Calu3 (cell line): ENCODE measurements around the gene CXCL17. TPM values are rescaled to one million over a fixed set of nuclear protein-coding genes. Genes with fewer than 3 reads are reported as not detected.

Experiments used
- BruUV-seq: library from RNA; stranded (reverse); fragments of 400-500 nt; replicated peaks from 2 replicates; lab custom pipeline; 2021; lab: Mats Ljungman, UMichigan
- CTCF ChIA-PET: fragments of 300-600 bp; sonication (Branson Sonifier 250); formaldehyde crosslinking; loops from one replicate; lab custom pipeline; 2022; ENCODE audit warnings: antibody characterized with exemption; lab: Charles Lee
- DNase-seq: peaks from one replicate; pipeline ENCODE4 v3.0.0; 2022
- H3K27ac Mint-ChIP-seq: one replicate; pipeline ENCODE4 v1.8.0; 2022; ENCODE audit warnings: mixed read lengths; ENCODE audit not compliant: unreplicated experiment
- H3K27me3 Mint-ChIP-seq: one replicate; pipeline ENCODE4 v1.8.0; 2022; ENCODE audit warnings: mixed read lengths; ENCODE audit not compliant: unreplicated experiment
- H3K36me3 Mint-ChIP-seq: one replicate; pipeline ENCODE4 v1.8.0; 2022; ENCODE audit warnings: mild to moderate bottlenecking, moderate library complexity, mixed read lengths; ENCODE audit not compliant: insufficient read depth, unreplicated experiment
- H3K4me1 Mint-ChIP-seq: one replicate; pipeline ENCODE4 v1.8.0; 2022; ENCODE audit warnings: mild to moderate bottlenecking, low read depth, mixed read lengths; ENCODE audit not compliant: unreplicated experiment
- H3K4me3 Mint-ChIP-seq: one replicate; pipeline ENCODE4 v1.8.0; 2022; ENCODE audit warnings: mild to moderate bottlenecking, low read depth, moderate library complexity, mixed read lengths; ENCODE audit not compliant: unreplicated experiment
- H3K9me3 Mint-ChIP-seq: one replicate; pipeline ENCODE4 v1.8.0; 2022; ENCODE audit warnings: low read depth, mixed read lengths; ENCODE audit not compliant: unreplicated experiment
- CTCF ChIP-seq: fragments of 200-600 bp; IDR thresholded peaks from one replicate; pipeline ENCODE4 v1.8.0; 2022; ENCODE audit warnings: antibody characterized with exemption; ENCODE audit not compliant: unreplicated experiment
- intact Hi-C: fragments of 100-400 bp; cut with micrococcal nuclease; formaldehyde crosslinking; loops from one replicate; pipeline ENCODE4 v1.10.0; 2022; ENCODE audit not compliant: unreplicated experiment
- total RNA-seq: library from RNA; stranded (reverse); gene quantifications from 2 replicates; pipeline ENCODE4 v1.2.3, GENCODE V29; 2022

Gene CXCL17
- total RNA-seq, 1 experiment from 2014 or later: 4.0 TPM

DNA sequence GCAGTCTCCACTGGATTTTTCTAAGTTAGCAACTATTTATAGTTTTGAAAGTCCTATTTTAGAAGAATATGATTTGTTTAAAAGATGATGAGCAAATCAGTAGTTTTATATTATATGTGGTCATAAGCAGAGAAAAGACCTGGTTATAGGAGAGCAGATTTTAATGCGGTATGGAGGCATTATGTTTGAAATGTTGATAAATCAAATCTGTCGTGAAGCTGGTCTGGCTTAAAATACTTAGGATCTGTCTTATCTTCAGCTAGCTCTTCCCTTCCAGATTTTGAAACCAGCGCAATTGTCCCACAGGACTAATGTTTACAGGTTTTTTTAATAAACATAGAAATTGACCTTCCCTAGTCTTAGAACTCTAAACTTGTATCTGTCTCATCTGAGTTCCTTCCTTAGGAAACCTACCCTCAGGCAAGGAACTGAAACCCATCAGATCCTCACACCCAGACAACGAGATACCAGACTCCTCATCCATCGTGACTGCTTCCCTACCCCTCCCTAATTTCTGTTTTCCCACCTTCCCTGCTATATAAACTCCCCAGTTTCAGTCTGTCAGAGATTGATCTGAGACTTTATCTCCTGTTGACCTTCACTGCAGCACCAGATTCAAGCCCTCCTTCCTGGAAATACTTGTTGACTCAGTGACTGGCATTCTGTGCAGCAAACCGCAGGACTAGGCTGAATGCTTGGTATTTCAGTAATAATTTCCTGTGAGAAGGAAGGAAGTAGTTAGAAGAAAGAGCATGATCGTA lies 37.8 kb upstream of the CXCL17 start:
- no peak for TF ChIP-seq CTCF
- Mint-ChIP-seq H3K4me1 (peaks cover 44% of the 10 kb centered on the region), H3K27me3 (no peaks in the 10 kb centered on the region), H3K4me3 (no peak overlapping the region), H3K9me3 (peaks cover 5% of the 10 kb centered on the region), H3K36me3 (no peaks in the 10 kb centered on the region), H3K27ac (peak overlapping the region; percentile 62)
- no TSS peak for BruUV-seq
- intact Hi-C loops: no loop called here
- CTCF ChIA-PET: interaction anchor here (2.4 kb wide), 1 partner anchor 19 kb away, joined by 6 read pairs; no protein-coding TSS in a partner anchor
- DNase-seq: peak; percentile 62

DNA sequence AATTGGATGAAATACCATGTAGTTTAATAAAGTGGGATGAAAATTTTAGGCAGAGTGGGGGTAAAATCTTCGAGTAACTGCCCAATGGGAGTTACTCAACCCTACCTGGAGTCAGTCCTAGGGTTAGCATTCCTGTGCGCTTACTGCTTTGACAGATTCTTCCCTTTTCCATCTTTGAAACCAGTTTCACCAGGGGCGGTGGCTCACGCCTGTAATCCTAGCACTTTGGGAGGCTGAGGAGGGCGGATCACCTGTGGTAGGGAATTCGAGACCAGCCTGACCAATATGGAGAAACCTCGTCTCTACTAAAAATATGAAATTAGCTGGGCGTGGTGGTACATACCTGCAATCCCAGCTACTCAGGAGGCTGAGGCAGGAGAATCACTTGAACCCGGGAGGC lies 37.0 kb upstream of the CXCL17 start:
- peaks cover 44% of the 10 kb centered on the region for H3K4me1 Mint-ChIP-seq
- no peak overlapping the region for H3K4me3 Mint-ChIP-seq
- H3K36me3 Mint-ChIP-seq: no peaks in the 10 kb centered on the region
- no TSS peak for BruUV-seq
- no peak overlapping the region for H3K27ac Mint-ChIP-seq
- TF ChIP-seq CTCF: no peak
- H3K27me3 Mint-ChIP-seq: no peaks in the 10 kb centered on the region
- DNase-seq: no peak
- intact Hi-C loops: no loop called here
- CTCF ChIA-PET: interaction anchor here (0.6 to 2.4 kb wide), 2 partner anchors 18 to 217 kb away, joined by 4 to 6 read pairs; no protein-coding TSS in a partner anchor
- H3K9me3 Mint-ChIP-seq: peaks cover 5% of the 10 kb centered on the region

GRCh38 chr19:42478765-42479311 lies 36.1 kb upstream of the CXCL17 start:
- Mint-ChIP-seq H3K27me3 (no peaks in the 10 kb centered on the region), H3K4me3 (no peak overlapping the region), H3K4me1 (peaks cover 36% of the 10 kb centered on the region), H3K9me3 (peaks cover 5% of the 10 kb centered on the region), H3K36me3 (no peaks in the 10 kb centered on the region), H3K27ac (no peak overlapping the region)
- intact Hi-C loops: no loop called here
- DNase-seq: no peak
- CTCF ChIA-PET: interaction anchor here (0.7 to 2.4 kb wide), 2 partner anchors 17 to 40 kb away, joined by 3 to 6 read pairs; no protein-coding TSS in a partner anchor
- no TSS peak for BruUV-seq
- TF ChIP-seq CTCF: no peak

DNA sequence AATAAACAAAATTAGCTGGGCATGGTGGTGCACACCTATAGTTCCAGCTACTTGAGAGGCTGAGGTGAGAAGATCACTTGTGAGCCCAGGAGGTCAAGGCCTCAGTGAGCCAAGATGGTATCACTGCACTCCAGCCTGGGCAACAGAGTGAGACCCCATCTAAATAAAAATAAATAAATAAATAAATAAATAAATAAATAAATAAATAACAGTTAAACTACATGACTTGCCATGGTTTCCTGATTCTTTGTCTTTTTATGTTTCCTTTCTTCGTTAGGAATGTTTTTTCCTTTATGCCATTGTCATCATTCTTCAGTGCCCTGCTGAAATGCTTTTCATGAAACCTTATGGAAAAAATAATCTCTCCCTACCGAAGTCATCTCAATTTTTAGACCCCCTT lies 35.2 kb upstream of the CXCL17 start:
- intact Hi-C loops: no loop called here
- peaks cover 3% of the 10 kb centered on the region for H3K9me3 Mint-ChIP-seq
- no peak for DNase-seq
- no peaks in the 10 kb centered on the region for H3K27me3 Mint-ChIP-seq
- TF ChIP-seq CTCF: no peak
- H3K36me3 Mint-ChIP-seq: no peaks in the 10 kb centered on the region
- H3K27ac Mint-ChIP-seq: no peak overlapping the region
- no peak overlapping the region for H3K4me3 Mint-ChIP-seq
- H3K4me1 Mint-ChIP-seq: peaks cover 34% of the 10 kb centered on the region
- CTCF ChIA-PET: no interaction called here
- BruUV-seq: no TSS peak
